Sigmoid colon (tissue), 7 donors: ENCODE results near the gene TSPEAR. TPM values are rescaled to one million over a fixed set of nuclear protein-coding genes. Genes with fewer than 3 reads are reported as not detected.

ENCODE experiments used
- DNase-seq: peaks from one replicate; pipeline ENCODE4 v3.0.0-alpha.2; 2019
- H3K27ac ChIP-seq, 4 donors: fragments of 200-600 bp; sonication (generic); one replicate each; pipeline ENCODE4 v1.5.1; 2016 to 2019; ENCODE audit warnings: mild to moderate bottlenecking in 1 of 4
- H3K27me3 ChIP-seq, 3 donors: fragments of 200-600 bp; sonication (generic); one replicate each; pipeline ENCODE4 v1.5.1; 2019; ENCODE audit warnings: mild to moderate bottlenecking in 1 of 3
- H3K36me3 ChIP-seq, 4 donors: fragments of 200-600 bp; sonication (generic); one replicate each; pipeline ENCODE4 v1.5.1; 2016 to 2019
- H3K4me1 ChIP-seq, 4 donors: fragments of 200-600 bp; sonication (generic); one replicate each; pipeline ENCODE4 v1.5.1; 2017 to 2019
- H3K4me3 ChIP-seq, 4 donors: fragments of 200-600 bp; sonication (generic); one replicate each; pipeline ENCODE4 v1.5.1; 2017 to 2019; ENCODE audit warnings: mild to moderate bottlenecking in 2 of 4, moderate library complexity in 1 of 4
- H3K9me3 ChIP-seq, 4 donors: fragments of 200-600 bp in 3 of 4; sonication (generic) in 3 of 4; one replicate each; pipeline versions ENCODE4 v1.5.1 to v1.6.1; 2013 to 2019
- EP300 ChIP-seq, 4 donors: sonication (generic); formaldehyde crosslinking; IDR thresholded peaks; one replicate each; pipeline ENCODE4 v1.6.1; 2017; ENCODE audit warnings: antibody characterized with exemption in 4 of 4
- POLR2A ChIP-seq, 2 donors: fragments of 450-650 bp; IDR thresholded peaks; one replicate each; pipeline ENCODE4 v1.6.1; 2016; ENCODE audit warnings: antibody characterized with exemption in 2 of 2, mild to moderate bottlenecking in 2 of 2, moderate library complexity in 2 of 2
- POLR2AphosphoS5 ChIP-seq, 4 donors: sonication (generic); formaldehyde crosslinking; IDR thresholded peaks; one replicate each; pipeline ENCODE4 v1.6.1; 2017; ENCODE audit warnings: antibody characterized with exemption in 4 of 4
- WGBS, 2 donors: extraction: QIAGEN DNeasy Blood & Tissue Kit; methylation state at CpG; one replicate each; pipeline ENCODE4 v1.1.7; 2013; 5-methylcytosine and 5-hydroxymethylcytosine counted together
- intact Hi-C: fragments of 100-400 bp; cut with DNase I; formaldehyde crosslinking; loops from one replicate; pipeline ENCODE4 v1.15.1; 2023
- polyA plus RNA-seq, 3 donors: library from polyadenylated mRNA; stranded (reverse); fragments of 200-250 nt; gene quantifications; one replicate each; pipeline ENCODE4 v1.2.3, GENCODE V29; 2013
- total RNA-seq, 4 donors: library from RNA; depleted of rRNA; stranded (reverse); fragments of >200 nt; gene quantifications; one replicate each; pipeline ENCODE4 v1.1.0, GENCODE V29; 2016
- TF ChIP-seq, protein P1 (sequence below), 4 experiments: fragments of 450-650 bp in 3 of 4; fragments of 200-600 bp in 1 of 4; IDR thresholded peaks; one replicate each; pipeline ENCODE4 v1.5.1; 2016 to 2019; ENCODE audit warnings: antibody characterized with exemption in 4 of 4, mild to moderate bottlenecking in 3 of 4, moderate library complexity in 2 of 4
- donor health status: healthy with polysubstance abuse.
- donor health status: Bipolar disorder and iron deficiency.
- donor health status: healthy.

Gene TSPEAR
- total and polyA plus RNA-seq, 7 donors: under 0.01 to 0.20 TPM; not detected in 5

DNA sequence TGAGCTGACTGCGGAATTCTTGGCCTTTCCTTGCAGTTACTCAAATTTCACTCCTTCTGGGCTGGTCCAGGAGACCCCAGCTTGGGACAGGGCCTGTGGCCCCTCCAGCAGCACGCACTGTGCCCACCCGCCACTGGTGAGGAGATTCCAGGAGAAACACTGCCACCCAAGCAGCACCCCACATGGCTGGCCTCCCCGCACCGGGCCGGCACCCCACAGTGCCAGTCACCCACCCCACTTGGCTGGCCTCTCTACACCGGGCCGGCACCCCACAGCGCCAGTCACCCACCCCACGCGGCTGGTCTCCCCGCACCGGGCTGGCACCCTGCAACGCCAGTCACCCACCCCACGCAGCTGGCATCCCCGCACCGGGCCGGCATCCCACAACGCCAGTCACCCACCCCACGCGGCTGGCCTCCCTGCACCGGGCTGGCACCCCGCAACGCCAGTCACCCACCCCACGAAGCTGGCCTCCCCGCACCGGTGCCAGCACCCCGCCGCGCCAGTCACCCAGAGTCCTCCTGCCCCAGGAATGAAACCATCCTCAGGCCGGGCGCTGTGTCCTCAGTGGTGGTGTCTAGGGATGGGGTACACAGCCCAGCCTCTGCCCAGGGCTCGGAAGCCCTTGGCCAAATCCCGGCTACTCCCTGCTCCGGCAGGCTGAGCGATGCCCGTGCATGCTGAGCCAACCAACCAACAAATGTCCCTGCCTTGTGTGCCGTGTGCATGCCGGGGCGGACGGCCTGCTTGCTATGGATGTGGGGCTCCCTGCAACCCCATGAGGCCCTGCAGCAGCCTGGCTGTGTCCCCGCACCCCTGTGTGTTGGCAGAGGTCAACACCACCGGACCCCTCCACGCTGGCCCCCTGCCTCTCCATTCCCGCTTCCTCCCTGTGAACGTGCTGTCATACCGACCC lies 38.6 kb upstream of the TSPEAR start:
- intact Hi-C loops: loop anchor here (10.0 kb wide), 1 partner anchor 55 kb away; the partner anchor contains the start of gene KRTAP10-12
- no peak for TF ChIP-seq EP300 (IDR thresholded peaks at IDR 0.05)
- TF ChIP-seq POLR2AphosphoS5 (IDR thresholded peaks at IDR 0.05): no peak
- TF ChIP-seq, protein P1, sequence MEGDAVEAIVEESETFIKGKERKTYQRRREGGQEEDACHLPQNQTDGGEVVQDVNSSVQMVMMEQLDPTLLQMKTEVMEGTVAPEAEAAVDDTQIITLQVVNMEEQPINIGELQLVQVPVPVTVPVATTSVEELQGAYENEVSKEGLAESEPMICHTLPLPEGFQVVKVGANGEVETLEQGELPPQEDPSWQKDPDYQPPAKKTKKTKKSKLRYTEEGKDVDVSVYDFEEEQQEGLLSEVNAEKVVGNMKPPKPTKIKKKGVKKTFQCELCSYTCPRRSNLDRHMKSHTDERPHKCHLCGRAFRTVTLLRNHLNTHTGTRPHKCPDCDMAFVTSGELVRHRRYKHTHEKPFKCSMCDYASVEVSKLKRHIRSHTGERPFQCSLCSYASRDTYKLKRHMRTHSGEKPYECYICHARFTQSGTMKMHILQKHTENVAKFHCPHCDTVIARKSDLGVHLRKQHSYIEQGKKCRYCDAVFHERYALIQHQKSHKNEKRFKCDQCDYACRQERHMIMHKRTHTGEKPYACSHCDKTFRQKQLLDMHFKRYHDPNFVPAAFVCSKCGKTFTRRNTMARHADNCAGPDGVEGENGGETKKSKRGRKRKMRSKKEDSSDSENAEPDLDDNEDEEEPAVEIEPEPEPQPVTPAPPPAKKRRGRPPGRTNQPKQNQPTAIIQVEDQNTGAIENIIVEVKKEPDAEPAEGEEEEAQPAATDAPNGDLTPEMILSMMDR (IDR thresholded peaks at IDR 0.05): no peak
- TF ChIP-seq POLR2A (IDR thresholded peaks at IDR 0.05): no peak
- Histone ChIP-seq H3K4me3 (no peak overlapping the region), H3K9me3 (peaks cover 0 to 3% (median 0%) of the 10 kb centered on the region in 4 donors), H3K27me3 (peaks cover 0 to 31% (median 5%) of the 10 kb centered on the region in 3 donors), H3K27ac (no peak overlapping the region), H3K4me1 (no peaks in the 10 kb centered on the region), H3K36me3 (no peaks in the 10 kb centered on the region)
- DNase-seq: no peak
- 85 to 92% methylated on average over 47 of the region's 47 CpGs for WGBS, 2 donors

DNA sequence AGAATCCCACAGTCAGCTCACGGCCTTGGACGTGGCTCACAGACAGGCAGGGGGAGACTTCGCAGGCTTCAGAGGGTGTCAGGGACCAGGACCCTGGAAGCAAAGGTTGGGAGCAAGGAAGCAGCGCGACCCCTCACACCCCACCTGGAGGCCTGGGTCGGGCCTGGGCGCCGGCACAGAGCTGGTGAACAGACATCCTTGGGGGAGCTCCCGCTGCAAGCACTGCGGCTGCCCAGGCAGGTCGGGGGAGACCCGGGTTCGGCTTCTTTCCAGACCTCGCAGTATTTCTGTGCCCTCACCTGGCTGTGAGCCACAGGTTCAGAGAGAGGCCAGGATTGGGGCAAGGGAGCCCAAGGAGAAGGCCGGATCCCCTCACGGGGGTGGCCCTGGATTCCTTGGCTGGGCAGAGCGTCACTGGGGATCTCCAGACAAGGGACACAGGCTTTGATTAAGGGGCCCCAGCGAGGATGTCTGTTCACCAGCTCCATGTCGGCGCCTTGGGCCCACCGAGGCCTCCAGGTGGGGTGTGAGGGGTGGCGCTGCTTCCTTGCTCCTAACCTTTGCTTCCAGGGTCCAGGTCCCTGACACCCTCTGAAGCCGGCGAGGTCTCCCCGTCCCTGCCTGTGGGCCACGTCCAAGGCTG lies 37.9 kb upstream of the TSPEAR start:
- Histone ChIP-seq H3K27ac (no peak overlapping the region), H3K4me1 (no peaks in the 10 kb centered on the region), H3K9me3 (no peaks in the 10 kb centered on the region), H3K36me3 (no peaks in the 10 kb centered on the region), H3K4me3 (no peak overlapping the region), H3K27me3 (peaks cover 0 to 31% (median 5%) of the 10 kb centered on the region in 3 donors)
- no peak for DNase-seq
- TF ChIP-seq, protein P1 (IDR thresholded peaks at IDR 0.05): no peak
- TF ChIP-seq POLR2A (IDR thresholded peaks at IDR 0.05): no peak
- TF ChIP-seq POLR2AphosphoS5 (IDR thresholded peaks at IDR 0.05): no peak
- TF ChIP-seq EP300 (IDR thresholded peaks at IDR 0.05): no peak
- intact Hi-C loops: no loop called here
- 65 to 70% methylated on average over 26 of the region's 26 CpGs for WGBS, 2 donors

DNA sequence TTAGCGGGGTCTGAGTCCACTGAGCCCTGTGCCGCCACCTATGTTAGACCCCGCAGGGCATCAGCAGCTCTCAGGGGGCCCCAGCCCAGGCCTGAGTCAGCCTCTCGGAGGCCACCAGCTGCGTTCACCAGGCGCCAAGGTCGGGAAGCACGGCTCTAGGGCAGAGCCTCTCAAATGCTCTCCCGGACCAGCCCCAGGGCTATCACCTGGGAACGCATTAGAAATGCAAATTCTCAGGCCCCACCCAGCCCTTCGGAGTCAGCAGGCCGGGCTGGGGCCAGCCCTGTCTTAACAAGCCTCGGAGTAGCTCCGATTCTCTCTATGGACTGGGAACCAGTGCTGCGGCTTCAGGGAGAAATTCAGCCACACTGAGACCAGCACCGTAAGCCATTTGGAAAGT lies 37.2 kb upstream of the TSPEAR start:
- H3K4me3 ChIP-seq: no peak overlapping the region
- intact Hi-C loops: no loop called here
- no peak overlapping the region for H3K27ac ChIP-seq
- TF ChIP-seq, protein P1 (IDR thresholded peaks at IDR 0.05): no peak
- TF ChIP-seq EP300 (IDR thresholded peaks at IDR 0.05) (no peak), POLR2AphosphoS5 (IDR thresholded peaks at IDR 0.05) (no peak), POLR2A (IDR thresholded peaks at IDR 0.05) (no peak)
- H3K9me3 ChIP-seq: no peaks in the 10 kb centered on the region
- H3K36me3 ChIP-seq: no peaks in the 10 kb centered on the region
- 44 to 47% methylated on average over 16 of the region's 16 CpGs for WGBS, 2 donors
- H3K27me3 ChIP-seq: peaks cover 0 to 31% (median 5%) of the 10 kb centered on the region in 3 donors
- DNase-seq: no peak
- H3K4me1 ChIP-seq: no peaks in the 10 kb centered on the region

DNA sequence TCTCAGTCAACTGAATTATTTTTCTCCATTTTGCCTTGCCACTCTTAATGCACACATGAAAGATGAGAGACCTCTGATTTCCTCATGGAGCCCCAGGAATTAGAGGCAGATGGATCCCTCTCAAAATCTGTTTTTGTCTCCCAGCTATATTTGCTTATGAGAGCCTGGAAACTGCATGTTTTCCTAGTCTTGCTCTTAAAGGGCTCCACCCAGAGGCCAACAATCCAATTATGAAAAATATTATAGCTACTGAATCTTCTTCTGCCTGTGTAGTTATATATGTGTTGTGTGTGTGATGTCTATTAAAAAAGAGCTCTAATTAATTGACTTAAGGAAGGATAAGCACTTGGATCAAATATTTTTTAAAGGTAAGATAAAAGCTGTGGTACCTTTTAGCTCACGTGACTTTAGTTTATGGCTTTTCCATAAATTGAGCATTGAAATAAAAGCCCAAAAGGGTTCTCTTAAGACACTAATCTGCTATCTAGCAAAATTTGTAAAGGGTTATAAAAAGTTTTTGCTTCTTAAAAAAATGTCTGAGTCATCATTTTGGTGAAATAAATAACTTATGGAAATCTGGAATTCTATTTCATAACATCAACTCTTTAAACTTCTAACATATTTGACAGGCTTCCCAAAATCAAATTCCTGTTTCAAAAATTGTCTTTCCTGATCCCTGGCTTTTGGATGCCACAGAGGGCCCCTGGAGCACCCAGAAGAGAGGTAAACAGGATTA lies 31.2 kb upstream of the TSPEAR start:
- no peaks in the 10 kb centered on the region for H3K27me3 ChIP-seq
- DNase-seq: no peak
- H3K4me1 ChIP-seq: no peaks in the 10 kb centered on the region
- TF ChIP-seq POLR2AphosphoS5 (IDR thresholded peaks at IDR 0.05) (no peak), EP300 (IDR thresholded peaks at IDR 0.05) (no peak), POLR2A (IDR thresholded peaks at IDR 0.05) (no peak)
- TF ChIP-seq, protein P1 (IDR thresholded peaks at IDR 0.05): no peak
- 55 to 95% methylated on average over 1 of the region's 1 CpG for WGBS, 2 donors
- H3K36me3 ChIP-seq: no peaks in the 10 kb centered on the region
- H3K9me3 ChIP-seq: peaks cover 6 to 16% (median 14%) of the 10 kb centered on the region in 4 donors
- H3K27ac ChIP-seq: no peak overlapping the region
- intact Hi-C loops: no loop called here
- no peak overlapping the region for H3K4me3 ChIP-seq
